Measurements from ENCODE around the gene SNX8.

Gene SNX8

GRCh38 chr7:2208712-2209111 lies 105.5 kb downstream of the SNX8 start:
- TF ChIP-seq CTCF (IDR thresholded peaks at IDR 0.05; ENCODE audit: low read depth, low read length, missing control alignments), result no peak
- DNase-seq (ENCODE audit: extremely low read depth, low read depth), result no peak
- no peak overlapping the region for H3K4me3 ChIP-seq (replicated peaks; ENCODE audit: low read depth, low read length)

GRCh38 chr7:2205036-2205780 lies 109.0 kb downstream of the SNX8 start:
- no peak for DNase-seq (ENCODE audit: extremely low read depth, low read depth)
- H3K4me3 ChIP-seq (replicated peaks; ENCODE audit: low read depth, low read length), result no peak overlapping the region
- TF ChIP-seq CTCF (IDR thresholded peaks at IDR 0.05; ENCODE audit: low read depth, low read length, missing control alignments), result no peak

- no peak overlapping the region for H3K4me3 ChIP-seq (replicated peaks; ENCODE audit: low read depth, low read length)
- DNase-seq (ENCODE audit: extremely low read depth, low read depth), result no peak
- no peak for TF ChIP-seq CTCF (IDR thresholded peaks at IDR 0.05; ENCODE audit: low read depth, low read length, missing control alignments)
These were observed 109.8 kb downstream of the SNX8 start for GRCh38 chr7:2204446-2204845.

GRCh38 chr7:2203766-2204300 lies 110.4 kb downstream of the SNX8 start:
- DNase-seq (ENCODE audit: extremely low read depth, low read depth), result no peak
- no peak for TF ChIP-seq CTCF (IDR thresholded peaks at IDR 0.05; ENCODE audit: low read depth, low read length, missing control alignments)
- no peak overlapping the region for H3K4me3 ChIP-seq (replicated peaks; ENCODE audit: low read depth, low read length)

GRCh38 chr7:2202901-2203765 lies 111.1 kb downstream of the SNX8 start:
- DNase-seq (ENCODE audit: extremely low read depth, low read depth), result no peak
- no peak for TF ChIP-seq CTCF (IDR thresholded peaks at IDR 0.05; ENCODE audit: low read depth, low read length, missing control alignments)
- H3K4me3 ChIP-seq (replicated peaks; ENCODE audit: low read depth, low read length), result no peak overlapping the region

GRCh38 chr7:2202361-2202761 lies 111.9 kb downstream of the SNX8 start:
- TF ChIP-seq CTCF (IDR thresholded peaks at IDR 0.05; ENCODE audit: low read depth, low read length, missing control alignments), result no peak
- DNase-seq (ENCODE audit: extremely low read depth, low read depth), result no peak
- H3K4me3 ChIP-seq (replicated peaks; ENCODE audit: low read depth, low read length), result no peak overlapping the region

Measured in HFF-Myc (cell line).